Sigmoid colon (tissue), 7 donors: ENCODE data around the gene PKMYT1. TPM values are rescaled to one million over a fixed set of nuclear protein-coding genes. Genes with fewer than 3 reads are reported as not detected.

Experiments used
- DNase-seq: peaks from one replicate; pipeline ENCODE4 v3.0.0-alpha.2; 2019
- H3K27ac ChIP-seq, 4 donors: fragments of 200-600 bp; sonication (generic); one replicate each; pipeline ENCODE4 v1.5.1; 2016 to 2019; ENCODE audit warnings: mild to moderate bottlenecking in 1 of 4
- H3K27me3 ChIP-seq, 3 donors: fragments of 200-600 bp; sonication (generic); one replicate each; pipeline ENCODE4 v1.5.1; 2019; ENCODE audit warnings: mild to moderate bottlenecking in 1 of 3
- H3K36me3 ChIP-seq, 4 donors: fragments of 200-600 bp; sonication (generic); one replicate each; pipeline ENCODE4 v1.5.1; 2016 to 2019
- H3K4me1 ChIP-seq, 4 donors: fragments of 200-600 bp; sonication (generic); one replicate each; pipeline ENCODE4 v1.5.1; 2017 to 2019
- H3K4me3 ChIP-seq, 4 donors: fragments of 200-600 bp; sonication (generic); one replicate each; pipeline ENCODE4 v1.5.1; 2017 to 2019; ENCODE audit warnings: mild to moderate bottlenecking in 2 of 4, moderate library complexity in 1 of 4
- H3K9me3 ChIP-seq, 4 donors: fragments of 200-600 bp in 3 of 4; sonication (generic) in 3 of 4; one replicate each; pipeline versions ENCODE4 v1.5.1 to v1.6.1; 2013 to 2019
- EP300 ChIP-seq, 4 donors: sonication (generic); formaldehyde crosslinking; IDR thresholded peaks; one replicate each; pipeline ENCODE4 v1.6.1; 2017; ENCODE audit warnings: antibody characterized with exemption in 4 of 4
- POLR2A ChIP-seq, 2 donors: fragments of 450-650 bp; IDR thresholded peaks; one replicate each; pipeline ENCODE4 v1.6.1; 2016; ENCODE audit warnings: antibody characterized with exemption in 2 of 2, mild to moderate bottlenecking in 2 of 2, moderate library complexity in 2 of 2
- POLR2AphosphoS5 ChIP-seq, 4 donors: sonication (generic); formaldehyde crosslinking; IDR thresholded peaks; one replicate each; pipeline ENCODE4 v1.6.1; 2017; ENCODE audit warnings: antibody characterized with exemption in 4 of 4
- WGBS, 2 donors: extraction: QIAGEN DNeasy Blood & Tissue Kit; methylation state at CpG; one replicate each; pipeline ENCODE4 v1.1.7; 2013; 5-methylcytosine and 5-hydroxymethylcytosine counted together
- intact Hi-C: fragments of 100-400 bp; cut with DNase I; formaldehyde crosslinking; loops from one replicate; pipeline ENCODE4 v1.15.1; 2023
- polyA plus RNA-seq, 3 donors: library from polyadenylated mRNA; stranded (reverse); fragments of 200-250 nt; gene quantifications; one replicate each; pipeline ENCODE4 v1.2.3, GENCODE V29; 2013
- total RNA-seq, 4 donors: library from RNA; depleted of rRNA; stranded (reverse); fragments of >200 nt; gene quantifications; one replicate each; pipeline ENCODE4 v1.1.0, GENCODE V29; 2016
- TF ChIP-seq, protein P1 (sequence below), 4 experiments: fragments of 450-650 bp in 3 of 4; fragments of 200-600 bp in 1 of 4; IDR thresholded peaks; one replicate each; pipeline ENCODE4 v1.5.1; 2016 to 2019; ENCODE audit warnings: antibody characterized with exemption in 4 of 4, mild to moderate bottlenecking in 3 of 4, moderate library complexity in 2 of 4
- donor health status: healthy with polysubstance abuse.
- donor health status: Bipolar disorder and iron deficiency.
- donor health status: healthy.

Gene PKMYT1
- total and polyA plus RNA-seq, 7 donors, result 0.95 to 33.1 (median 2.9) TPM; not detected in 3

GRCh38 chr16:2979669-2980226, 498 bp downstream of the PKMYT1 start:
- no peak overlapping the region for H3K27ac ChIP-seq
- no peak for DNase-seq
- intact Hi-C loops, result loop anchor here (5.0 kb wide), 1 partner anchor 52 kb away; no protein-coding TSS in a partner anchor

GRCh38 chr16:2977440-2977839, 2.8 kb downstream of the PKMYT1 start:
- Histone ChIP-seq H3K4me1 (peaks cover 0 to 18% (median 15%) of the 10 kb centered on the region in 4 donors), H3K36me3 (no peaks in the 10 kb centered on the region), H3K27me3 (peaks cover 7 to 28% (median 9%) of the 10 kb centered on the region in 3 donors), H3K27ac (no peak overlapping the region), H3K9me3 (no peaks in the 10 kb centered on the region), H3K4me3 (no peak overlapping the region)
- DNase-seq, result no peak
- intact Hi-C loops, result no loop called here
- WGBS, 2 donors, result 19 to 72% methylated on average over 6 of the region's 6 CpGs
- TF ChIP-seq, protein P1, sequence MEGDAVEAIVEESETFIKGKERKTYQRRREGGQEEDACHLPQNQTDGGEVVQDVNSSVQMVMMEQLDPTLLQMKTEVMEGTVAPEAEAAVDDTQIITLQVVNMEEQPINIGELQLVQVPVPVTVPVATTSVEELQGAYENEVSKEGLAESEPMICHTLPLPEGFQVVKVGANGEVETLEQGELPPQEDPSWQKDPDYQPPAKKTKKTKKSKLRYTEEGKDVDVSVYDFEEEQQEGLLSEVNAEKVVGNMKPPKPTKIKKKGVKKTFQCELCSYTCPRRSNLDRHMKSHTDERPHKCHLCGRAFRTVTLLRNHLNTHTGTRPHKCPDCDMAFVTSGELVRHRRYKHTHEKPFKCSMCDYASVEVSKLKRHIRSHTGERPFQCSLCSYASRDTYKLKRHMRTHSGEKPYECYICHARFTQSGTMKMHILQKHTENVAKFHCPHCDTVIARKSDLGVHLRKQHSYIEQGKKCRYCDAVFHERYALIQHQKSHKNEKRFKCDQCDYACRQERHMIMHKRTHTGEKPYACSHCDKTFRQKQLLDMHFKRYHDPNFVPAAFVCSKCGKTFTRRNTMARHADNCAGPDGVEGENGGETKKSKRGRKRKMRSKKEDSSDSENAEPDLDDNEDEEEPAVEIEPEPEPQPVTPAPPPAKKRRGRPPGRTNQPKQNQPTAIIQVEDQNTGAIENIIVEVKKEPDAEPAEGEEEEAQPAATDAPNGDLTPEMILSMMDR (IDR thresholded peaks at IDR 0.05), result no peak
- TF ChIP-seq POLR2AphosphoS5 (IDR thresholded peaks at IDR 0.05) (no peak), POLR2A (IDR thresholded peaks at IDR 0.05) (no peak), EP300 (IDR thresholded peaks at IDR 0.05) (no peak)

More at GRCh38 chr16:2979669-2980226, 498 bp downstream of the PKMYT1 start:
- H3K9me3 ChIP-seq, result no peaks in the 10 kb centered on the region
- 2 to 8% methylated on average over 43 of the region's 43 CpGs for WGBS, 2 donors
- TF ChIP-seq EP300 (IDR thresholded peaks at IDR 0.05), result no peak
- TF ChIP-seq, protein P1 (IDR thresholded peaks at IDR 0.05), result no peak
- no peak for TF ChIP-seq POLR2A (IDR thresholded peaks at IDR 0.05)
- H3K4me3 ChIP-seq, result peak overlapping the region; percentile 65 to 90 (median 72)
- no peaks in the 10 kb centered on the region for H3K36me3 ChIP-seq
- peaks cover 0 to 27% (median 23%) of the 10 kb centered on the region in 4 donors for H3K4me1 ChIP-seq
- peaks cover 7 to 28% (median 9%) of the 10 kb centered on the region in 3 donors for H3K27me3 ChIP-seq

- no peak overlapping the region for H3K27ac ChIP-seq
- no peak for DNase-seq
- no peak overlapping the region for H3K4me3 ChIP-seq
- TF ChIP-seq POLR2A (IDR thresholded peaks at IDR 0.05) (no peak), POLR2AphosphoS5 (IDR thresholded peaks at IDR 0.05) (no peak), EP300 (IDR thresholded peaks at IDR 0.05) (no peak)
- H3K9me3 ChIP-seq, result no peaks in the 10 kb centered on the region
- no peaks in the 10 kb centered on the region for H3K36me3 ChIP-seq
- intact Hi-C loops, result no loop called here
- peaks cover 7 to 28% (median 9%) of the 10 kb centered on the region in 3 donors for H3K27me3 ChIP-seq
- H3K4me1 ChIP-seq, result peaks cover 0 to 18% (median 15%) of the 10 kb centered on the region in 4 donors
- WGBS, 2 donors, result 71 to 89% methylated on average over 15 of the region's 15 CpGs
Measured at GRCh38 chr16:2976673-2977072, 3.6 kb downstream of the PKMYT1 start.

- H3K4me1 ChIP-seq, result peaks cover 0 to 15% (median 13%) of the 10 kb centered on the region in 4 donors
- WGBS, 2 donors, result 86 to 94% methylated on average over 7 of the region's 7 CpGs
- TF ChIP-seq EP300 (IDR thresholded peaks at IDR 0.05) (no peak), POLR2AphosphoS5 (IDR thresholded peaks at IDR 0.05) (no peak), POLR2A (IDR thresholded peaks at IDR 0.05) (no peak)
- TF ChIP-seq, protein P1 (IDR thresholded peaks at IDR 0.05), result no peak
Measured at GRCh38 chr16:2976201-2976600, 4.0 kb downstream of the PKMYT1 start.

GRCh38 chr16:2975161-2975795, 5.0 kb downstream of the PKMYT1 start:
- H3K9me3 ChIP-seq, result no peaks in the 10 kb centered on the region
- no peak overlapping the region for H3K27ac ChIP-seq
- H3K4me1 ChIP-seq, result peaks cover 0 to 12% (median 10%) of the 10 kb centered on the region in 4 donors
- WGBS, 2 donors, result 94 to 95% methylated on average over 28 of the region's 28 CpGs
- intact Hi-C loops, result no loop called here
- no peak for DNase-seq
- no peaks in the 10 kb centered on the region for H3K36me3 ChIP-seq
- H3K27me3 ChIP-seq, result peaks cover 7 to 38% (median 13%) of the 10 kb centered on the region in 3 donors
- H3K4me3 ChIP-seq, result no peak overlapping the region
- TF ChIP-seq EP300 (IDR thresholded peaks at IDR 0.05) (no peak), POLR2AphosphoS5 (IDR thresholded peaks at IDR 0.05) (no peak), POLR2A (IDR thresholded peaks at IDR 0.05) (no peak)
- TF ChIP-seq, protein P1 (IDR thresholded peaks at IDR 0.05), result no peak

More at GRCh38 chr16:2976201-2976600, 4.0 kb downstream of the PKMYT1 start:
- no peaks in the 10 kb centered on the region for H3K9me3 ChIP-seq
- H3K27ac ChIP-seq, result no peak overlapping the region
- no peaks in the 10 kb centered on the region for H3K36me3 ChIP-seq
- intact Hi-C loops, result no loop called here
- H3K4me3 ChIP-seq, result no peak overlapping the region
- H3K27me3 ChIP-seq, result peaks cover 7 to 29% (median 9%) of the 10 kb centered on the region in 3 donors
- DNase-seq, result no peak
